ENCODE measurements around the gene VARS2. TPM values are rescaled to one million over a fixed set of nuclear protein-coding genes. Genes with fewer than 3 reads are reported as not detected.

Gene VARS2
- total and polyA plus RNA-seq, 8 donors: 34.0 to 54.3 (median 44.7) TPM

- Histone ChIP-seq H3K4me1 (peaks cover 6 to 9% of the 10 kb centered on the region in 2 donors), H3K9me3 (no peaks in the 10 kb centered on the region), H3K27ac (no peak overlapping the region), H3K27me3 (peaks cover 0 to 20% of the 10 kb centered on the region in 2 donors), H3K4me3 (no peak overlapping the region), H3K36me3 (no peaks in the 10 kb centered on the region)
- DNase-seq (no peak), ATAC-seq (no peak)
- TF ChIP-seq, protein P1, sequence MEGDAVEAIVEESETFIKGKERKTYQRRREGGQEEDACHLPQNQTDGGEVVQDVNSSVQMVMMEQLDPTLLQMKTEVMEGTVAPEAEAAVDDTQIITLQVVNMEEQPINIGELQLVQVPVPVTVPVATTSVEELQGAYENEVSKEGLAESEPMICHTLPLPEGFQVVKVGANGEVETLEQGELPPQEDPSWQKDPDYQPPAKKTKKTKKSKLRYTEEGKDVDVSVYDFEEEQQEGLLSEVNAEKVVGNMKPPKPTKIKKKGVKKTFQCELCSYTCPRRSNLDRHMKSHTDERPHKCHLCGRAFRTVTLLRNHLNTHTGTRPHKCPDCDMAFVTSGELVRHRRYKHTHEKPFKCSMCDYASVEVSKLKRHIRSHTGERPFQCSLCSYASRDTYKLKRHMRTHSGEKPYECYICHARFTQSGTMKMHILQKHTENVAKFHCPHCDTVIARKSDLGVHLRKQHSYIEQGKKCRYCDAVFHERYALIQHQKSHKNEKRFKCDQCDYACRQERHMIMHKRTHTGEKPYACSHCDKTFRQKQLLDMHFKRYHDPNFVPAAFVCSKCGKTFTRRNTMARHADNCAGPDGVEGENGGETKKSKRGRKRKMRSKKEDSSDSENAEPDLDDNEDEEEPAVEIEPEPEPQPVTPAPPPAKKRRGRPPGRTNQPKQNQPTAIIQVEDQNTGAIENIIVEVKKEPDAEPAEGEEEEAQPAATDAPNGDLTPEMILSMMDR (IDR thresholded peaks at IDR 0.05): no peak
- intact Hi-C loops (cut with DNase I): no loop called here
Observed at GRCh38 chr6:30947231-30947630, 33.2 kb downstream of the VARS2 start.

- H3K36me3 ChIP-seq: no peaks in the 10 kb centered on the region
- no peaks in the 10 kb centered on the region for H3K9me3 ChIP-seq
- intact Hi-C loops (cut with DNase I): no loop called here
- no peak overlapping the region for H3K4me3 ChIP-seq
- H3K27ac ChIP-seq: no peak overlapping the region
- no peaks in the 10 kb centered on the region for H3K4me1 ChIP-seq
- H3K27me3 ChIP-seq: peaks cover 0 to 15% of the 10 kb centered on the region in 2 donors
- no peak for ATAC-seq
- DNase-seq: no peak
- TF ChIP-seq, protein P1 (IDR thresholded peaks at IDR 0.05): no peak
Observed at GRCh38 chr6:30948811-30949210, 34.8 kb downstream of the VARS2 start.

DNA sequence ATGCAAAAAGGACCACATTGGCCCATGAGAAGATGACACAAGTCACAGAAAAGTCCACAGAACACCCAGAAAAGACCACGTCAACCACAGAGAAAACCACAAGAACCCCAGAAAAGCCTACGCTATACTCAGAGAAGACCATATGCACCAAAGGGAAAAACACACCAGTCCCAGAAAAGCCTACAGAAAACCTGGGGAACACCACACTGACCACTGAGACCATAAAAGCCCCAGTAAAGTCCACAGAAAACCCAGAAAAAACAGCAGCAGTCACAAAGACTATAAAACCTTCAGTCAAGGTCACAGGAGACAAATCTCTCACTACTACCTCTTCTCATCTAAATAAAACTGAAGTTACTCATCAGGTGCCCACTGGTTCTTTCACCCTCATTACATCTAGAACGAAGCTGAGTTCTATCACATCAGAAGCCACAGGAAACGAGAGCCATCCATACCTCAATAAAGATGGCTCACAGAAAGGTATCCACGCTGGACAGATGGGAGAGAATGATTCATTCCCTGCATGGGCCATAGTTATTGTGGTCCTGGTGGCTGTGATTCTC lies 38.0 kb downstream of the VARS2 start:
- H3K4me3 ChIP-seq: no peak overlapping the region
- intact Hi-C loops (cut with DNase I): no loop called here
- TF ChIP-seq, protein P1 (IDR thresholded peaks at IDR 0.05): no peak
- ATAC-seq (no peak), DNase-seq (no peak)
- H3K9me3 ChIP-seq: no peaks in the 10 kb centered on the region
- H3K4me1 ChIP-seq: peaks cover 7 to 16% of the 10 kb centered on the region in 2 donors
- H3K27me3 ChIP-seq: peaks cover 0 to 47% of the 10 kb centered on the region in 2 donors
- no peaks in the 10 kb centered on the region for H3K36me3 ChIP-seq
- no peak overlapping the region for H3K27ac ChIP-seq

DNA sequence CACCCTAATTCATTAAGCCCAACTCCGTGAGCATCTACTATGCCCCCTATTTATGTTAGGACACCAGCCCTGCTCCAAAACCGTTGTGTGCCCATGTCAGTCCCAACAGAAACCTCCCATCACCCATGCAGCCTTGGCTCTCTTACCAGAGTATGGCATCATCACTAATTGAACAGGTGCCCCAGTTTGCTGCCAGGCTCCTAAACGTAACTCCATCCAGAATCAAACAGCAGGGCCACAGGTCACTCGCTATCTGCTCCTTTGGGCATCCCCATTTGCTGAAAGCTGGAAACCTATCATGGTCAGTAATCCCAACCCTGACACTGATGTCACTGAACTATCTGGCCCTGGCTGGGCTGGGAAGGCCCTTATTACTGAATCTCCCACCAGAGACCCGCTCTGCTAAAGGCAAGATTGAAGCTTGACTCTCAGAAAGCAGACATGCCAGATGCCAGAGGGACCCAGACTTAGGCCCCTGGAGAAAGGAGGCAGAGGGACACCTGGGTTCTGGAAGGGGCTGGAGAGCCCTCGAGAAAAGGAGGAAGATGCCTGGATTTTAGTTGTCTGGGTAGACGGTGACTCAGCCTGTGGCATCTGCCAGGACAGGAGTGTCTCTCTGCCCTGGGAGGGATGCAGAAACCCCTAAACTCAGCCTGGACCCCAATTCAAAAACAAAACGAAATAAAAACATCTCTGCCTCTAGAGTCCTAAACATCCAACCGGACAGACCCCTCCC lies 40.8 kb downstream of the VARS2 start:
- TF ChIP-seq, protein P1 (IDR thresholded peaks at IDR 0.05): no peak
- Histone ChIP-seq H3K27me3 (peaks cover 0 to 74% of the 10 kb centered on the region in 2 donors), H3K27ac (peak overlapping the region; percentile 59 to 70), H3K36me3 (no peaks in the 10 kb centered on the region), H3K9me3 (no peaks in the 10 kb centered on the region), H3K4me3 (peak overlapping the region; percentile 34 to 45), H3K4me1 (peaks cover 7 to 16% of the 10 kb centered on the region in 2 donors)
- intact Hi-C loops (cut with DNase I): no loop called here
- DNase-seq: no peak
- ATAC-seq: peak; percentile 23

GRCh38 chr6:30955367-30956042 lies 41.5 kb downstream of the VARS2 start:
- H3K4me1 ChIP-seq: peaks cover 7 to 16% of the 10 kb centered on the region in 2 donors
- H3K36me3 ChIP-seq: no peaks in the 10 kb centered on the region
- peak; percentile 26 to 91 (median 63) for DNase-seq
- peak overlapping the region; percentile 59 to 70 for H3K27ac ChIP-seq
- TF ChIP-seq, protein P1 (IDR thresholded peaks at IDR 0.05): no peak
- peaks cover 0 to 74% of the 10 kb centered on the region in 2 donors for H3K27me3 ChIP-seq
- H3K9me3 ChIP-seq: no peaks in the 10 kb centered on the region
- intact Hi-C loops (cut with DNase I): no loop called here
- ATAC-seq: peak; percentile 99
- H3K4me3 ChIP-seq: peak overlapping the region; percentile 34 to 45
